ENCODE measurements around the gene GAS7.

DNA sequence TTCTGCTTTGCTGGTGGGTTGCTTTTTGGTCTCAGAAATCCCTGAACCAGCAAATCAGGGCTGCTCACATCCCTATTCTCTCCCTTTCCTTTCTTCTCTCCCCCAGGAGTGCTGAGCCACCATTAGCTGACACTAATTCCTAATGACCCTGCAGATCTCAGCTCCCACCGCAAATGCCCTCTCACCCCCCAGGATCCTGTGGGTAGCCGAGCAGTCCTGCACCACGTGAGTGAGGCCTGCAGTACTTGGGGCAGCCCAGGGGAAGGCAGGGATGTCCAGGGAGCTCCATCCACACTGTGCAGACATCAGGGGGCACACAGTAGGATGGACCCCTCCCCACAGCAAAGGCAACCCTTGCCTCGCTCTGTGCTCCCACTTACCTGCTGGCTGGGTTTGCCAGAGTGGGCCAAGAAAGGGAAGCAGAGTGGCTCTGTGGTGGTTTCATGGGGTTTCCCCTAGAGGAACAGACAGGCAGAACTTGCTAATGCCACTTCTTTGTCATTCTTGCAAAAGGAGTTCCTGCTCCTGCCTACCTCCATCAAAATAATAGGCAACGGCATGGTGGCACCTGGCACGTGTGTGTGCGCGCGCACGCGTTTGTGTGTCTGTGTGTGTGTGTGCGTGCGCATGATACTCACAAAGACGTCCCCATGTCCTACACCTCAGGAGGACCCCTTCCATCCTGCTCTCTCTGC, 135.6 kb downstream of the GAS7 start:
- no peak for TF ChIP-seq POLR2A (IDR thresholded peaks at IDR 0.05)
- TF ChIP-seq, protein P1, sequence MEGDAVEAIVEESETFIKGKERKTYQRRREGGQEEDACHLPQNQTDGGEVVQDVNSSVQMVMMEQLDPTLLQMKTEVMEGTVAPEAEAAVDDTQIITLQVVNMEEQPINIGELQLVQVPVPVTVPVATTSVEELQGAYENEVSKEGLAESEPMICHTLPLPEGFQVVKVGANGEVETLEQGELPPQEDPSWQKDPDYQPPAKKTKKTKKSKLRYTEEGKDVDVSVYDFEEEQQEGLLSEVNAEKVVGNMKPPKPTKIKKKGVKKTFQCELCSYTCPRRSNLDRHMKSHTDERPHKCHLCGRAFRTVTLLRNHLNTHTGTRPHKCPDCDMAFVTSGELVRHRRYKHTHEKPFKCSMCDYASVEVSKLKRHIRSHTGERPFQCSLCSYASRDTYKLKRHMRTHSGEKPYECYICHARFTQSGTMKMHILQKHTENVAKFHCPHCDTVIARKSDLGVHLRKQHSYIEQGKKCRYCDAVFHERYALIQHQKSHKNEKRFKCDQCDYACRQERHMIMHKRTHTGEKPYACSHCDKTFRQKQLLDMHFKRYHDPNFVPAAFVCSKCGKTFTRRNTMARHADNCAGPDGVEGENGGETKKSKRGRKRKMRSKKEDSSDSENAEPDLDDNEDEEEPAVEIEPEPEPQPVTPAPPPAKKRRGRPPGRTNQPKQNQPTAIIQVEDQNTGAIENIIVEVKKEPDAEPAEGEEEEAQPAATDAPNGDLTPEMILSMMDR (IDR thresholded peaks at IDR 0.05): no peak

Data from prostate gland (tissue), 2 donors.